MCF 10A (cell line): Measurements from ENCODE around the gene PIGC. TPM values are rescaled to one million over a fixed set of nuclear protein-coding genes. Genes with fewer than 3 reads are reported as not detected.

Experiments
- BruUV-seq: library from RNA; stranded (reverse); fragments of 400-500 nt; replicated peaks from 2 replicates; lab custom pipeline; 2021; lab: Mats Ljungman, UMichigan
- CTCF ChIA-PET: fragments of 300-600 bp; sonication (Branson Sonifier 250); formaldehyde crosslinking; extraction: SDS; loops from one replicate; lab custom pipeline; 2021; ENCODE audit warnings: antibody characterized with exemption, inconsistent platforms; lab: Yijun Ruan, JAX
- POLR2A ChIA-PET: fragments of 300-600, 350-650 bp; sonication (Branson Sonifier 250); formaldehyde crosslinking; extraction: SDS; loops from one replicate; lab custom pipeline; 2020; ENCODE audit warnings: antibody characterized with exemption, inconsistent platforms; lab: Yijun Ruan, JAX
- DNase-seq: peaks from one replicate; pipeline ENCODE4 v3.0.0-alpha.2; 2018; ENCODE audit not compliant: unreplicated experiment
- H3K27ac Mint-ChIP-seq: one replicate; pipeline ENCODE4 v1.8.0; 2022; ENCODE audit warnings: mild to moderate bottlenecking, low read depth, mixed read lengths; ENCODE audit not compliant: unreplicated experiment
- H3K27me3 Mint-ChIP-seq: one replicate; pipeline ENCODE4 v1.8.0; 2022; ENCODE audit warnings: mixed read lengths; ENCODE audit not compliant: insufficient read depth, unreplicated experiment
- H3K36me3 Mint-ChIP-seq: one replicate; pipeline ENCODE4 v1.8.0; 2022; ENCODE audit warnings: mild to moderate bottlenecking, moderate library complexity, mixed read lengths; ENCODE audit not compliant: insufficient read depth, unreplicated experiment
- H3K4me1 Mint-ChIP-seq: one replicate; pipeline ENCODE4 v1.8.0; 2022; ENCODE audit warnings: mixed read lengths; ENCODE audit not compliant: insufficient read depth, unreplicated experiment
- H3K4me3 Mint-ChIP-seq: one replicate; pipeline ENCODE4 v1.8.0; 2022; ENCODE audit warnings: mild to moderate bottlenecking, moderate library complexity, mixed read lengths; ENCODE audit not compliant: unreplicated experiment
- H3K9me3 Mint-ChIP-seq: one replicate; pipeline ENCODE4 v1.8.0; 2022; ENCODE audit warnings: mixed read lengths; ENCODE audit not compliant: unreplicated experiment
- CTCF ChIP-seq: fragments of 200-600 bp; IDR thresholded peaks from one replicate; pipeline ENCODE4 v1.8.0; 2022; ENCODE audit warnings: antibody characterized with exemption, mild to moderate bottlenecking; ENCODE audit not compliant: unreplicated experiment
- intact Hi-C: fragments of 100-400 bp; cut with micrococcal nuclease; formaldehyde crosslinking; loops from 2 replicates; pipeline ENCODE4 v1.14.1; 2022
- total RNA-seq: library from RNA; stranded (reverse); gene quantifications from 2 replicates; pipeline ENCODE4 v1.2.3, GENCODE V29; 2022

Gene PIGC
- total RNA-seq, 1 experiment from 2014 or later: 20.2 TPM

- Mint-ChIP-seq H3K27me3 (no peaks in the 10 kb centered on the region), H3K4me1 (peaks cover 33% of the 10 kb centered on the region), H3K4me3 (peak overlapping the region; percentile 26), H3K9me3 (no peaks in the 10 kb centered on the region), H3K36me3 (peaks cover 6% of the 10 kb centered on the region), H3K27ac (peak overlapping the region; percentile 21)
- TF ChIP-seq CTCF: peak; percentile 77
- POLR2A ChIA-PET: interaction anchor here (0.6 to 2.6 kb wide), 19 partner anchors 40 to 598 kb away, joined by 3 to 14 read pairs (median 4); no protein-coding TSS in a partner anchor
- CTCF ChIA-PET: interaction anchor here (0.5 to 8.5 kb wide), 67 partner anchors 9 to 1077 kb away, joined by 3 to 135 read pairs (median 4); partner anchors contain the start of gene PIGC
- intact Hi-C loops: loop anchor here (1.0 to 2.0 kb wide), 10 partner anchors 30 to 414 kb away; no protein-coding TSS in a partner anchor
- no TSS peak for BruUV-seq
- DNase-seq: peak; percentile 67
These were observed 44.7 kb downstream of the PIGC start for GRCh38 chr1:172398970-172399755.

- intact Hi-C loops: loop anchor here (2.0 kb wide), 1 partner anchor 143 kb away; no protein-coding TSS in a partner anchor
- DNase-seq: no peak
- no peaks in the 10 kb centered on the region for H3K9me3 Mint-ChIP-seq
- peaks cover 6% of the 10 kb centered on the region for H3K36me3 Mint-ChIP-seq
- TF ChIP-seq CTCF: no peak
- H3K27ac Mint-ChIP-seq: peak overlapping the region; percentile 21
- BruUV-seq: no TSS peak
- H3K4me3 Mint-ChIP-seq: no peak overlapping the region
- H3K4me1 Mint-ChIP-seq: peaks cover 36% of the 10 kb centered on the region
- ChIA-PET POLR2A (interaction anchor here (0.7 to 2.4 kb wide), 10 partner anchors 39 to 394 kb away, joined by 3 to 14 read pairs (median 3); no protein-coding TSS in a partner anchor), CTCF (interaction anchor here (0.6 to 8.5 kb wide), 32 partner anchors 8 to 596 kb away, joined by 3 to 135 read pairs (median 5); partner anchors contain the start of gene PIGC)
- no peaks in the 10 kb centered on the region for H3K27me3 Mint-ChIP-seq
These were observed 45.7 kb downstream of the PIGC start for GRCh38 chr1:172398193-172398592.

- BruUV-seq: no TSS peak
- H3K27ac Mint-ChIP-seq: peak overlapping the region; percentile 21
- H3K9me3 Mint-ChIP-seq: no peaks in the 10 kb centered on the region
- peaks cover 36% of the 10 kb centered on the region for H3K4me1 Mint-ChIP-seq
- CTCF ChIA-PET: interaction anchor here (0.6 to 8.5 kb wide), 17 partner anchors 11 to 595 kb away, joined by 3 to 135 read pairs (median 5); partner anchors contain the start of gene PIGC
- POLR2A ChIA-PET: interaction anchor here (0.7 to 1.7 kb wide), 8 partner anchors 39 to 393 kb away, joined by 3 to 4 read pairs (median 4); no protein-coding TSS in a partner anchor
- peaks cover 6% of the 10 kb centered on the region for H3K36me3 Mint-ChIP-seq
- no peak overlapping the region for H3K4me3 Mint-ChIP-seq
- TF ChIP-seq CTCF: no peak
- H3K27me3 Mint-ChIP-seq: no peaks in the 10 kb centered on the region
- intact Hi-C loops: loop anchor here (2.0 kb wide), 1 partner anchor 143 kb away; no protein-coding TSS in a partner anchor
- no peak for DNase-seq
These were observed 46.2 kb downstream of the PIGC start for GRCh38 chr1:172397633-172398032.

- no TSS peak for BruUV-seq
- no peaks in the 10 kb centered on the region for H3K9me3 Mint-ChIP-seq
- POLR2A ChIA-PET: interaction anchor here (0.8 to 1.7 kb wide), 4 partner anchors 38 to 357 kb away, joined by 3 to 4 read pairs (median 4); no protein-coding TSS in a partner anchor
These were observed 46.6 kb downstream of the PIGC start for GRCh38 chr1:172397221-172397620.

More at GRCh38 chr1:172397221-172397620, 46.6 kb downstream of the PIGC start:
- peaks cover 6% of the 10 kb centered on the region for H3K36me3 Mint-ChIP-seq
- CTCF ChIA-PET: interaction anchor here (0.8 to 8.5 kb wide), 8 partner anchors 10 to 326 kb away, joined by 3 to 135 read pairs (median 6); no protein-coding TSS in a partner anchor
- intact Hi-C loops: no loop called here
- no peak for TF ChIP-seq CTCF
- no peak overlapping the region for H3K4me3 Mint-ChIP-seq
- H3K4me1 Mint-ChIP-seq: peaks cover 36% of the 10 kb centered on the region
- DNase-seq: peak; percentile 36
- no peak overlapping the region for H3K27ac Mint-ChIP-seq
- H3K27me3 Mint-ChIP-seq: no peaks in the 10 kb centered on the region
